Chondrocyte (in vitro differentiated cells): ENCODE data around the gene APOA5. TPM values are rescaled to one million over a fixed set of nuclear protein-coding genes. Genes with fewer than 3 reads are reported as not detected.
"Not testable (repeated sequence)": the region's sequence is repeated elsewhere in the genome, so short reads cannot be mapped to it uniquely, and the experiment has no call there.

Experiments used
- DNase-seq: peaks from one replicate; pipeline ENCODE4 v3.0.0; 2021; ENCODE audit warnings: mixed read lengths, low spot score
- H3K27ac Mint-ChIP-seq: one replicate; pipeline ENCODE4 v1.8.0; 2021; ENCODE audit warnings: mild to moderate bottlenecking, moderate library complexity, mixed read lengths; ENCODE audit not compliant: unreplicated experiment
- H3K27me3 Mint-ChIP-seq: 2 replicates; pipeline ENCODE4 v1.8.0; 2021; ENCODE audit warnings: low read depth, mixed read lengths
- H3K36me3 Mint-ChIP-seq: 2 replicates; pipeline ENCODE4 v1.8.0; 2021; ENCODE audit warnings: low read depth, mixed read lengths
- H3K4me1 Mint-ChIP-seq: 2 replicates; pipeline ENCODE4 v1.8.0; 2021; ENCODE audit warnings: low read depth, mild to moderate bottlenecking, mixed read lengths
- H3K4me3 Mint-ChIP-seq: one replicate; pipeline ENCODE4 v1.8.0; 2021; ENCODE audit warnings: mild to moderate bottlenecking, moderate library complexity, mixed read lengths; ENCODE audit not compliant: unreplicated experiment
- H3K9me3 Mint-ChIP-seq: 2 replicates; pipeline ENCODE4 v1.8.0; 2021; ENCODE audit warnings: low read depth, mixed read lengths
- CTCF ChIP-seq: fragments of 200-600 bp; sonication (generic); IDR thresholded peaks from 2 replicates; pipeline ENCODE4 v1.5.0; 2021; ENCODE audit warnings: antibody characterized with exemption, mild to moderate bottlenecking, moderate library complexity
- total RNA-seq: library from RNA; stranded (reverse); gene quantifications from 3 replicates; pipeline ENCODE4 v1.2.1, GENCODE V29; 2021

Gene APOA5
- total RNA-seq, 1 donor from 2014 or later, result not detected

DNA sequence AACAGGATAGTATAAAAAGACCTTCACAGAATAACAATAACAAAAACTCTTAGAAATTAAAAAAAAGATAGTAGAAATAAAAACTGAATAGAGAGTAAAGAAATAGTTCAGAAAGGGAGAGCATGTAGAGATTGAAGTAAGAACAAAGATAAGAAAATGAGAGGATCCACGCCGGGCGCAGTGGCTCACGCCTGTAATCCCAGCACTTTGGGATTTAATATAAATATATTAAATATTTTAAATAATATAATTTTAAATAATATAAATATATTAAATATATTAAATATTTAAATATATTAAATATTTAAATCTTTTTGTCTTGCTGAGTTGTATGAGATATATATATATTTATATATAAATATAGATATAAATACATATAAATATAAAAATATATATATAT lies 20.4 kb upstream of the APOA5 start:
- Mint-ChIP-seq H3K27ac (no peak overlapping the region), H3K27me3 (no peaks in the 10 kb centered on the region), H3K4me1 (no peaks in the 10 kb centered on the region), H3K9me3 (peaks cover 3% of the 10 kb centered on the region), H3K4me3 (no peak overlapping the region), H3K36me3 (no peaks in the 10 kb centered on the region)
- TF ChIP-seq CTCF, result no peak
- DNase-seq, result no peak

- no peak overlapping the region for H3K27ac Mint-ChIP-seq
- peaks cover 3% of the 10 kb centered on the region for H3K9me3 Mint-ChIP-seq
- no peaks in the 10 kb centered on the region for H3K27me3 Mint-ChIP-seq
- no peaks in the 10 kb centered on the region for H3K36me3 Mint-ChIP-seq
- no peak for TF ChIP-seq CTCF
- H3K4me3 Mint-ChIP-seq, result no peak overlapping the region
- H3K4me1 Mint-ChIP-seq, result no peaks in the 10 kb centered on the region
- DNase-seq, result no peak
These were observed 19.5 kb upstream of the APOA5 start for GRCh38 chr11:116811194-116811593.

DNA sequence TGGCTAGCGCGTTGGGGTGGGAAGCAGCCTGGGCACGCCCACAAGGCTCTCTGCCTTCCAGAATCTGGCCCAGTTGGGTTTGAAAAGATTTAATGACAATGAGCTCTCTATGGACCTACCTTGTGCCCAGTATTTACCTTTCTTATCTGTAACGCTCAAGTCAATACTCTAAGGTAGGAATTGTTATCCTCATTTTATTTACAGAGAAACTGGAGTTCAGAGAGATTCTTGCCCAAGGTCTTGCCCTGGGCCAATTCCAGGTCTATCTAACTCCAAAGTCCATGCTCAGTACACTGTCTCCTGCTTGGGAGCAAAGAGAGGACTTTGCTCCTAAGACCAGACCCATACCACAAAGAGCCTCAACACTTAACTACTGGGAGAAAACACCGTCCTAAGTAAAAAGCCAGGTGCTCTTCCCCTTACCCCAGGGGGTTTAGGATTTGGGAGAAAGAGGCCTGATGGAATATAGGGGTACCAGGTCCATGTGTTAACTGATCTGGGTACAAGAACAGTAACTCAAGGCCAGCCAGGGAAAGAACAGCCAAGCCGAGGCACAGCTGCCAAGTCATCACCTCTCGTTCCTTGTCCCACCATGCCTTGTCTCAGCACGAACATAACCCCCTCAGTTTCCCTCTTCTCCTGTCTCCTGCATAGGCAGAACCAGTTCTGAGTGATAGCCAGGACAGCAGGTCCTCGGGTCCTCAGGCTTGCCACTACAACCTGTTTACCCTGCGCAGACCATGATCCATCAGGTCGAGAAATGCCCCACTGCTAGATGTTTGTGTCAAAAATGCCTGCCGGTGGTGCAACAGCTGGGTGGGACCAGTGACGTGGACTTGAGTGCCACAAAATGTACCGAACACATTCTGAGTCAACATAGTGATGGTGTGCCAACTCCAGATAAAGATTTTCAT lies 16.8 kb upstream of the APOA5 start:
- no peak for TF ChIP-seq CTCF
- no peaks in the 10 kb centered on the region for H3K4me1 Mint-ChIP-seq
- no peaks in the 10 kb centered on the region for H3K36me3 Mint-ChIP-seq
- H3K27me3 Mint-ChIP-seq, result peaks cover 4% of the 10 kb centered on the region
- H3K9me3 Mint-ChIP-seq, result peaks cover 3% of the 10 kb centered on the region
- DNase-seq, result no peak
- H3K4me3 Mint-ChIP-seq, result no peak overlapping the region
- no peak overlapping the region for H3K27ac Mint-ChIP-seq

GRCh38 chr11:116807601-116808261 lies 16.1 kb upstream of the APOA5 start:
- DNase-seq, result no peak
- Mint-ChIP-seq H3K9me3 (no peaks in the 10 kb centered on the region), H3K36me3 (no peaks in the 10 kb centered on the region), H3K27ac (no peak overlapping the region), H3K27me3 (peaks cover 6% of the 10 kb centered on the region), H3K4me1 (no peaks in the 10 kb centered on the region), H3K4me3 (no peak overlapping the region)
- no peak for TF ChIP-seq CTCF

- H3K27me3 Mint-ChIP-seq, result peaks cover 18% of the 10 kb centered on the region
These were observed 12.3 kb upstream of the APOA5 start for GRCh38 chr11:116804001-116804400.

GRCh38 chr11:116801662-116802061 lies 10.0 kb upstream of the APOA5 start:
- DNase-seq, H3K27ac Mint-ChIP-seq, H3K36me3 Mint-ChIP-seq, H3K4me3 Mint-ChIP-seq, H3K4me1 Mint-ChIP-seq, H3K9me3 Mint-ChIP-seq: not testable (repeated sequence)
- H3K27me3 Mint-ChIP-seq, result peaks cover 18% of the 10 kb centered on the region

More at GRCh38 chr11:116804001-116804400, 12.3 kb upstream of the APOA5 start:
- Mint-ChIP-seq H3K27ac (no peak overlapping the region), H3K9me3 (no peaks in the 10 kb centered on the region), H3K4me3 (no peak overlapping the region), H3K36me3 (no peaks in the 10 kb centered on the region), H3K4me1 (no peaks in the 10 kb centered on the region)
- DNase-seq, result no peak
- TF ChIP-seq CTCF, result no peak
